Measurements from ENCODE around the gene MTUS2. TPM values are rescaled to one million over a fixed set of nuclear protein-coding genes. Genes with fewer than 3 reads are reported as not detected.
A peak's percentile ranks its signal among the peaks of the same experiment; 100 is the strongest.
"Not testable (repeated sequence)": the region's sequence is repeated elsewhere in the genome, so short reads cannot be mapped to it uniquely, and the experiment has no call there.

The MTUS2 gene
- polyA plus RNA-seq, 6 donors from 2014 or later = 0.06 TPM; not detected in 5

DNA sequence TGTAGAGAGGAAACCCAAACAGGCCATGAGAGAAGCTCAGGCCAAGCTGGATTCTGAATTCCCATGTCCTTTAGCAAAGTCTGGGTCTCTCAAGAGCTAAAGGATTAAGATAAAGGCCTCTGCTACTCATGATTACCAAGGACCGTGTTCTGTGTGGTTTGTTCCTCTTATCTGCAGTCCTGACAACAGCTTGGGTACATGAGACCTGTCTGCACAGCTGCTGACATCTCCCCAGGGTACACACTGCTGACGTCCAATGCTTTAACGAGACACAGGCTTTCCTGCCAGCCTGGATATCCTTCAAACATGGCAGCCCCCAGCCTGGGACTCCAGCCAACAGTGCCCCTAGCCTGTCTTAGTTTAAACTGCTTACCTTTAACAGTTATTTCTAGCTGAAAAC lies 564.3 kb downstream of the MTUS2 start:
- H3K27ac Mint-ChIP-seq = no peak overlapping the region
- ATAC-seq (ENCODE audit: low read depth in 2 of 2) (no peak), DNase-seq (no peak)
- no peak overlapping the region for H3K4me3 Mint-ChIP-seq
- H3K9me3 Mint-ChIP-seq = peaks cover 0 to 11% (median 3%) of the 10 kb centered on the region in 7 donors
- peaks cover 8 to 19% (median 18%) of the 10 kb centered on the region in 3 donors for H3K27me3 Mint-ChIP-seq
- no peaks in the 10 kb centered on the region for H3K4me1 Mint-ChIP-seq
- peaks cover 0 to 2% of the 10 kb centered on the region in 2 donors for H3K36me3 Mint-ChIP-seq

- peaks cover 0 to 11% (median 3%) of the 10 kb centered on the region in 7 donors for H3K9me3 Mint-ChIP-seq
- no peaks in the 10 kb centered on the region for H3K36me3 Mint-ChIP-seq
- peaks cover 5 to 18% (median 16%) of the 10 kb centered on the region in 3 donors for H3K27me3 Mint-ChIP-seq
- H3K4me3 Mint-ChIP-seq = no peak overlapping the region
- no peaks in the 10 kb centered on the region for H3K4me1 Mint-ChIP-seq
- DNase-seq (no peak), ATAC-seq (ENCODE audit: low read depth in 2 of 2) (no peak)
- no peak overlapping the region for H3K27ac Mint-ChIP-seq
Observed at GRCh38 chr13:29384871-29385270, 564.7 kb downstream of the MTUS2 start.

DNA sequence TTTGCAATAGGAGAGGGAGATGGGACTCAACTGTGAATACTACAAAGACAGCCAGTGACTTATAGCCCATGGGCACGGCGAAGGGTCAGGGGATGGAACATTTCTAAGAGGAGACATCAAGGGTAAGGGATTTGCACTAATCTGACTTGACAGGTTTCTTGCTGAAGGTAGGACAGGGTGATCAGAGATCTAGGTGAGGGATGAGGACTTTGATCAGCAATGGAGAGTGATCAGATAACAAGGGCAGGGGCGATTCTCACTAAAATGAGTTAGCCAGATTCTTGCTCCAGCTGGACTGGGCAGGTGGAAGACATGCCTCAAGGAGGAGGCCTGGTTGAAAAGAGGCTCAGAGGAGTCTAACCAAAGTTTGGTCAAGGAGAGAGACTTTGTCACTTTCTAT lies 566.1 kb downstream of the MTUS2 start:
- Mint-ChIP-seq H3K27me3 (peaks cover 0 to 16% (median 12%) of the 10 kb centered on the region in 3 donors), H3K4me3 (no peak overlapping the region), H3K4me1 (no peaks in the 10 kb centered on the region), H3K27ac (no peak overlapping the region), H3K36me3 (no peaks in the 10 kb centered on the region), H3K9me3 (no peaks in the 10 kb centered on the region)
- no peak for ATAC-seq (ENCODE audit: low read depth in 2 of 2)
- no peak for DNase-seq

DNA sequence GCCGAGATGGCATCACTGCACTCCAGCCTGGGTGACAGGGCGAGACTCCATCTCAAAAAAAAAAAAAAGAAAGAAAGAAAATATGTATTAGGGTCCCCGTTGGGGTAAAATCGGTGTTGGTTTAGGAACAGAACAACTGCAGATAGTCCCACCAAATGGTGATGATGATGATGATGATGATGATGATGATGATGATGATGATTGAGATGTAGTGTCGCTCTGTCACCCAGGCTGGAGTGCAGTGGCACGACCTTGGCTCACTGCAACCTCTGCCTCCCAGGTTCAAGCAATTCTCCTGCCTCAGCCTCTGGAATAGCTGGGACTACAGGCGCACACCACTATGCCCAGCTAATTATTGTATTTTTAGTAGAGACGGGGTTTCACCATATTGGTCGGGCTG lies 570.5 kb downstream of the MTUS2 start:
- H3K9me3 Mint-ChIP-seq; H3K4me1 Mint-ChIP-seq; ATAC-seq (ENCODE audit: low read depth in 2 of 2); H3K27ac Mint-ChIP-seq; H3K4me3 Mint-ChIP-seq; DNase-seq; H3K36me3 Mint-ChIP-seq: not testable (repeated sequence)
- H3K27me3 Mint-ChIP-seq = peaks cover 30 to 34% (median 31%) of the 10 kb centered on the region in 3 donors

- Mint-ChIP-seq H3K4me3 (no peak overlapping the region), H3K9me3 (no peaks in the 10 kb centered on the region), H3K27ac (no peak overlapping the region), H3K36me3 (no peaks in the 10 kb centered on the region), H3K4me1 (no peaks in the 10 kb centered on the region), H3K27me3 (peaks cover 49 to 62% (median 56%) of the 10 kb centered on the region in 3 donors)
- no peak for DNase-seq
- ATAC-seq (ENCODE audit: low read depth in 2 of 2) = no peak
Observed at GRCh38 chr13:29396446-29396845, 576.3 kb downstream of the MTUS2 start.

DNA sequence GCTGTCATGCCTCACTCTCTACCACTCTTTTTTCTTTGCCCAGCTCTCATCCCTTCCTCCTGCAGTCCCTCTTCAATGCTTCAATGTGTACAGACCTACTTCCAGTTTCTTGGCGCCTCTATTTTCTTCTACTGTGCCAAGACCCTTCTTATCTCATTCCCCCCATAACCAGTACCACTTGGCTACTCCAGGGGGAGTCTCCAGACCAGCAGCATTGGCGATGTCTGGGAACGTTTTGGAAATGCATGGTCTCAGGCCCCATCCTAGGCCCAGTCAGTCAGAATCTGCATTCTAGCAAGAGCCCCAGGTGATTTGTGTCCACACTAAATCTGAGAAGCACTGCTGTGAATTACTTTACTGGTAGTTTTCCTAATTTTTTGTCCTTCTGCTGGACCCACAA lies 577.1 kb downstream of the MTUS2 start:
- ATAC-seq (ENCODE audit: low read depth in 2 of 2) = no peak

DNA sequence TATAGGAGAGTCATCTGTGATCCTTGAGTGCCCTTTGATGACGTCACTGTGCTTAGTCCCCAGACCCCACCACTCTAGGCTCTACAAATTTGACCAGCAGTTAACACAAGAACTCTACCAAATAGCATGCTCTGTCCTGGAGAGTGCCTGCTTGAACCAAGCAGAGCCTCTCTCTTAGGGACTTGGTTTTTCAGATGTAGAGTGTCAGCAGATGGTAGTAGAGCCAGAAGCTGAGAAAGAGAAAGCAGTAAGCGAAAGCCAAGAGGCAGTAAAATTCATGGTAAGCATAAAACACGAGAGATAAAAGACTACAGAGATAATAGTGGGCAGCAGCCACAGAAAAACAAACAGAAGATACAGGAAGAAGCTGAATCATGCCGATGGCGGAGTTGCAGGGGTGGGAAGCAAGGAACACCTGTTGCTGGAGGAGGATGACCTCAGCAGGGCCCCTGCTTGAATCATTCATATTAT lies 582.1 kb downstream of the MTUS2 start:
- Mint-ChIP-seq H3K4me1 (no peaks in the 10 kb centered on the region), H3K4me3 (no peak overlapping the region), H3K36me3 (no peaks in the 10 kb centered on the region), H3K27ac (no peak overlapping the region), H3K27me3 (peaks cover 28 to 43% (median 36%) of the 10 kb centered on the region in 3 donors), H3K9me3 (no peaks in the 10 kb centered on the region)
- ATAC-seq (ENCODE audit: low read depth in 2 of 2) (no peak), DNase-seq (no peak)

More for the DNA sequence above, 577.1 kb downstream of the MTUS2 start:
- Mint-ChIP-seq H3K27ac (no peak overlapping the region), H3K4me3 (no peak overlapping the region), H3K27me3 (peaks cover 46 to 59% (median 52%) of the 10 kb centered on the region in 3 donors), H3K9me3 (no peaks in the 10 kb centered on the region), H3K36me3 (no peaks in the 10 kb centered on the region), H3K4me1 (no peaks in the 10 kb centered on the region)
- no peak for DNase-seq

GRCh38 chr13:29405401-29405800 lies 585.3 kb downstream of the MTUS2 start:
- peaks cover 13 to 35% (median 15%) of the 10 kb centered on the region in 3 donors for H3K27me3 Mint-ChIP-seq
- H3K9me3 Mint-ChIP-seq = no peaks in the 10 kb centered on the region
- H3K36me3 Mint-ChIP-seq = no peaks in the 10 kb centered on the region
- no peak for ATAC-seq (ENCODE audit: low read depth in 2 of 2)
- no peak overlapping the region for H3K27ac Mint-ChIP-seq
- no peak overlapping the region for H3K4me3 Mint-ChIP-seq
- DNase-seq = no peak
- H3K4me1 Mint-ChIP-seq = no peaks in the 10 kb centered on the region

DNA sequence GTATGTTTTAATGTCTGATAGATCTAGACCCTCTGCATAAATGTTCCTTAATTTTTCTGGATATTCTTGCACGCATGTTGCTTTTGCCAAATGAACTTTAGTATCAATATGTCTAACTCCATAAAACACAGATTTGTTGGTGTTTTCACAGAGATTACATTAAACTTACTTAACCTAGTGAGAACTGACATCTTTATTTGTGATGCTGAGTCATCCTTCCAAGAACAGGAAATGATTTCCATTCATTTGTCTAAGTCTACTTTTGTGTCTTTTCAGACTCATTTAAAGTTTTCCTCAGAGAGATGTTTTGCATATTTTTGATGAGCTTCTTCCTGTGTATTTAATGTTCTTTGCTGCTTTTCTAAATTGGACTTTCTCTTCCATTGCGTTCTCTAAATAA lies 591.3 kb downstream of the MTUS2 start:
- Mint-ChIP-seq H3K4me1 (no peaks in the 10 kb centered on the region), H3K4me3 (peak overlapping the region in 1 of 8 donors; percentile 23), H3K27ac (no peak overlapping the region), H3K9me3 (peaks cover 2 to 16% (median 11%) of the 10 kb centered on the region in 7 donors), H3K27me3 (peaks cover 0 to 25% (median 0%) of the 10 kb centered on the region in 3 donors), H3K36me3 (no peaks in the 10 kb centered on the region)
- DNase-seq = no peak
- ATAC-seq (ENCODE audit: low read depth in 2 of 2) = no peak

GRCh38 chr13:29418026-29418425 lies 597.9 kb downstream of the MTUS2 start:
- peaks cover 0 to 5% (median 2%) of the 10 kb centered on the region in 7 donors for H3K9me3 Mint-ChIP-seq
- peaks cover 23 to 49% (median 40%) of the 10 kb centered on the region in 3 donors for H3K27me3 Mint-ChIP-seq
- H3K27ac Mint-ChIP-seq = no peak overlapping the region

GRCh38 chr13:29421118-29421517 lies 601.0 kb downstream of the MTUS2 start:
- no peaks in the 10 kb centered on the region for H3K4me1 Mint-ChIP-seq
- peak overlapping the region in 1 of 6 donors; percentile 7 for H3K27ac Mint-ChIP-seq
- DNase-seq = no peak
- H3K27me3 Mint-ChIP-seq = peaks cover 33 to 67% (median 59%) of the 10 kb centered on the region in 3 donors
- H3K36me3 Mint-ChIP-seq = no peaks in the 10 kb centered on the region
- H3K9me3 Mint-ChIP-seq = peaks cover 0 to 2% (median 0%) of the 10 kb centered on the region in 7 donors
- no peak overlapping the region for H3K4me3 Mint-ChIP-seq
- ATAC-seq (ENCODE audit: low read depth in 2 of 2) = no peak

More at GRCh38 chr13:29418026-29418425, 597.9 kb downstream of the MTUS2 start:
- ATAC-seq (ENCODE audit: low read depth in 2 of 2) = no peak
- DNase-seq = no peak
- Mint-ChIP-seq H3K4me3 (no peak overlapping the region), H3K4me1 (no peaks in the 10 kb centered on the region), H3K36me3 (no peaks in the 10 kb centered on the region)

- no peak overlapping the region for H3K4me3 Mint-ChIP-seq
- H3K9me3 Mint-ChIP-seq = peaks cover 0 to 2% (median 0%) of the 10 kb centered on the region in 7 donors
- no peak overlapping the region for H3K27ac Mint-ChIP-seq
- ATAC-seq (ENCODE audit: low read depth in 2 of 2) (no peak), DNase-seq (no peak)
- H3K4me1 Mint-ChIP-seq = no peaks in the 10 kb centered on the region
- no peaks in the 10 kb centered on the region for H3K36me3 Mint-ChIP-seq
- peaks cover 41 to 69% (median 68%) of the 10 kb centered on the region in 3 donors for H3K27me3 Mint-ChIP-seq
Observed at GRCh38 chr13:29422015-29422414, 601.9 kb downstream of the MTUS2 start.

DNA sequence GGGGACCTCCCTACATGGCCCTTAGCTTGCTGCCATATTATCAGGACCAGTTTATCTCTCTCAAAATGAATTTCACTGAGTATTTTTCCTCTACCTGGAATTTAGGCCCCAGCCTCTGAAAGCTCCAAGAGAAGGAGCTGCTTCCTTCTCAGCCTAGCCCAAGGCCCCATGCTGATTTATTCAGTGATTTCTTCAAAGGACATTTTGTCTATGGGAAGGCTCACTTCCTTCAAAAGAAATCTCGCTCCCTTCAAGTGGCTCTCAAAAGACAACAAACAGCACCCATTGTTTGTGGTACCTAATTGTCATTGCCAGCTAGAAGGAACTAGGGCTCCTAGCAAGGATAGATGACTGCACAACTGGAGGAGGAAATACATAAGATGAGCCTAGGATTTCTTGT lies 602.9 kb downstream of the MTUS2 start:
- H3K36me3 Mint-ChIP-seq = no peaks in the 10 kb centered on the region
- no peak for DNase-seq
- no peak overlapping the region for H3K4me3 Mint-ChIP-seq
- H3K27ac Mint-ChIP-seq = no peak overlapping the region
- peaks cover 41 to 71% (median 69%) of the 10 kb centered on the region in 3 donors for H3K27me3 Mint-ChIP-seq
- no peaks in the 10 kb centered on the region for H3K4me1 Mint-ChIP-seq
- H3K9me3 Mint-ChIP-seq = peaks cover 0 to 2% (median 0%) of the 10 kb centered on the region in 7 donors
- ATAC-seq (ENCODE audit: low read depth in 2 of 2) = no peak

DNA sequence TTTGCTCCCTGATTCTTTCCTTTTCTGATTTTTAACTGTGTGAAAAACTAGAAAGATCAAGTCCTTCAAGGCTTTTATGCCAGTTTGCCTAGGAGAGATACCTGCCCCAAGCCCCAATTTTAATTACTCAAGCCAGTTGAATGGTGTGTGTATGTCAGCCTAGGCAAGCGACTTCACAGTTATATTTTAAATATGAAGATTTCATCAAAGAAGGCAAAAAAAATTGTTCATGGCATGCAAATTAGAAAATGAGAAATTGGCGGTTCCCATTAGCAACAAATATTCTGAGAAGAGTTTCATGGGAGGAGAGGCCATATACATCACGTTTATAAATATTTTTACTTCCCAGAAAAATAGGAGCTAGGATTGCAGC lies 607.8 kb downstream of the MTUS2 start:
- Mint-ChIP-seq H3K27ac (no peak overlapping the region), H3K9me3 (peaks cover 0 to 2% (median 0%) of the 10 kb centered on the region in 7 donors), H3K36me3 (no peaks in the 10 kb centered on the region), H3K4me1 (peaks cover 4 to 8% (median 6%) of the 10 kb centered on the region in 3 donors), H3K4me3 (no peak overlapping the region), H3K27me3 (peaks cover 45 to 68% (median 58%) of the 10 kb centered on the region in 3 donors)
- no peak for ATAC-seq (ENCODE audit: low read depth in 2 of 2)
- no peak for DNase-seq

Data from naive B cell (primary cell).